Stimulated activated CD4-positive, alpha-beta T cell treated with anti-CD3 and anti-CD28 coated beads, Interleukin-15, amount 100 ng/mL, for 1 hour (primary cell): ENCODE data around the gene CDK17.
A peak's percentile ranks its signal among the peaks of the same experiment; 100 is the strongest.

Experiments used
- DNase-seq, 2 donors: peaks; one replicate each; pipeline ENCODE4 v3.0.0-alpha.2; 2020; ENCODE audit warnings: low read depth in 1 of 2, low spot score in 1 of 2

Gene CDK17

DNA sequence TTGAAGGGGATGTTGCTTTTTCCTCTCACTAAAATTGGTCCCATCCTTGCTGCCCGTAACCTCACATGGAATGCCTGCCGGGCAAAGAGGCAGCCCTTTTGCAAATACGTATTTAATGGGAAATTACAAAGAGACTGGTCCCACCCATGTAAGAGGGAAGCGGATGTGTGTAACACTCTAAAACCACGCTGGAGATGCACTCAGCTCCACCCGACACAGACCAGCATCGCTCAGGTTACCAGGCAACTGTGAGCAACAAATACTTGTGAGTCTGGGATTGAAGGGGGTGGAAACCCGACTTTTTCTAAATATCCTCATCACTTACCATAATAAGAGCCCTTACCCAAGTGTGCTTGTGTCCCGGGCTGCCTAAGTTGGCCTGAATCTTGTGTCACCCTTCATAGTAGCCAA, 158.4 kb downstream of the CDK17 start:
- peak in 1 of 2 donors; percentile 49 for DNase-seq

DNA sequence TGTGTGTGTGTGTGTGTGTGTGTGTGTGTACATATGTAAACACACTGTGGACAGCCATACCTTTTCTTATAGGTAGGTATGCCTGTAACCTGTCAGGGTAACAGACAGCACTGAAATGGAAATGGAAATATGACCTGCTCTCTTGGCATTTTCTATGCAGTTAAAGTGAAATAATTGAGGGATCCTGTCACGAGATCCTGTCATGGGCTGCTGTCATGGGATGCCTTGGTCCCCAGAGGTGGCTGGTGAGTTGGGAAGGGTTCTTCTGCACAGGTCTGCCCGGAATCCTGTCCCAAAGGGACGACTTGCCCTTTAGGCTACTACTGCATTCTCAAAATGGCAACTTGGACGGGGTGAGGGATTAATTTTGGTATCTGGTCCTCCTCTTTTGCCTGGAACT, 158.8 kb downstream of the CDK17 start:
- DNase-seq, result no peak

DNA sequence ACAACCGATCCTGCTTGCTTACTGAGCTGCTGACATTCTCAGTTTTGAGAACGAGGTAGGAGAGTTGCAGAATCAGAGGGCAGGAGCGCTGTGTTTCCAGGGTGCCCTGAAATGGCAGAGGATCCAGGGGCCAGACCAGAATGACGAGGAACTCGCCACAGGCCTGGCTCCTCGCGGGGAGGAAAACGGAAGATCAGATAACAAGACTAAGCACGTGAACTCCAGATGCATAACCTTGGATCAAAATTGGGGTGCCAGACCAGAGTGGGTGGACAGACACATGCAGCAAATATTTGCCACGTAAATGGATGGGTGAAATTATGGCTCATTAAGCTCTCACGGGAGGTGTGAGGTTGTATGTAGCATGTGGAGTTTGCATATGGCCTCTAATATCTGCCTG, 159.6 kb downstream of the CDK17 start:
- DNase-seq, result no peak

DNA sequence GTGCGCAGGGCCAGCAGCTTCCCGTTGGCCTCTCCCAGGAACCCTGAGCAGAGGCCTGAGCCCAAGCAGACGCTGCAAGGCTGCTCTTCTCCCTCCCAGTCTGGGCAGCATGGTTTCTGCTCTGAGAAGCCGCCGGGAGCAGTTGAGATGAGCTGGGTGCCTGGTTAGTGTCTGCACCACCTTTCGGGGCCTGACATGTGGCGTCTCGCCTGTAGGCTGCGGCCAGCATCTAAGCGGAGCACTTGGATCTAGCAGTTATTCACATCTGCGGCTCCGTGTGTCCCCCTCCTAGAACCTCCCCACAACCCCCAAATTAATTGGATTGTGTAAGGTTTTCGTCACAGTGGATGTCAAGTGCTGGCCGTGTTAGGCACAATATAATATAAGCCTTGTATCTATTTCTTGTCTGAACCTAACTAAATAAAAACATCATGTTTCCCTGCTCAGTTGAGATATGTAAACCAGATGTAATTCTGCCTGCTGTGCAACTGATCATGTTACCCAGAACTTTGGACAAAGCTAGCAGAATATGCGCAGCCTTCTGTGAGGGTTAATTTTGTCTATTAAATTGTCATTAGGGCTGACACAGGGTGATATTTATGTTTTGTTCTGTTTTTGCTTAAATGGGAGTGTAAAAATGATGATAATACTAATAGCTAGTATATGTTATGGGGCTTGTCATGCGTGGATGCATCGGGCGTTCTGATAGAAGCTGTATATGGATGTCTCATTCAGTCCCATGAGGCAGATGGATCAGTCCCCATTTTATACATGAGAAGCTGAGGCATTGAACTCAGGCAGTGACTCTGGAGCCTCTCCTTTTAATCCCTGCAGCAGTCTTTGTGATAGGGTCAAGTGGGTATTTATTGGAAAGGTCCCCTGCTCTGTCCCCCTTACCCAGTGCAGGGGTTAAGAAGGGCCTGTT, 160.3 kb downstream of the CDK17 start:
- no peak for DNase-seq

DNA sequence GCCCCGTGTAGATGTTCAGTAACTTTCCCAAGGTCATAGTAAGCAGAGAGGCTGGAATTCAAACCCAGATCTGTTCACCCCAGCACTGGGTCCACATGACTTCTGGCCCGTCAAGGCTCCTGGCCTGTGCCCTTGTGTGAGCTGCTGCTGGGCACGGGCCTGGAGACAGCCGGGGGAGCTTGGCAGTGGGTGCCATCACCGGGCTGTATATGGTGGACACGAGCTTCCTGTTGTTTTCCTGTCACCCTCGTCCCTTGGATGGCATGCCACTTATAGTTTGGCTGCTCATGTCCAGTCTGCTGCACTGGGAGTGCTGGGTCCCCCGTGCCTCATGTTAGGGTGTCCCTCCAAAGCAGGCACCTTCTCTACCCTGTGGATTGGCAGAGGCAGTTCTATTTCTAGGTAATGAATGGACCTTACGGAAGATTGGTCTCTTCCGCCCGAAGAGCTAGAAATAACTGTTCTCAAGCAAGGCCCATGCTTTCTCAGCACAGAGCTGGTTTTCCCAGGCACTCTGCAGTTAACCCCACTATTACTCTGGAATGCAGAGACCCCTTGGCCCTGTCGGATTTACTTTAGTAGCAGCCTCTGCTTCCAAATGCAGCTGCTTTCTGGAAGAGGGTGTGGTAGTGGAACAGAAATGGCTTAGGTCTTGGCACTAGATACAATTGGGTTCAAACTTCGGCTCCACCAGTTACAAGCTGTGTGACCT, 161.7 kb downstream of the CDK17 start:
- DNase-seq, result no peak

DNA sequence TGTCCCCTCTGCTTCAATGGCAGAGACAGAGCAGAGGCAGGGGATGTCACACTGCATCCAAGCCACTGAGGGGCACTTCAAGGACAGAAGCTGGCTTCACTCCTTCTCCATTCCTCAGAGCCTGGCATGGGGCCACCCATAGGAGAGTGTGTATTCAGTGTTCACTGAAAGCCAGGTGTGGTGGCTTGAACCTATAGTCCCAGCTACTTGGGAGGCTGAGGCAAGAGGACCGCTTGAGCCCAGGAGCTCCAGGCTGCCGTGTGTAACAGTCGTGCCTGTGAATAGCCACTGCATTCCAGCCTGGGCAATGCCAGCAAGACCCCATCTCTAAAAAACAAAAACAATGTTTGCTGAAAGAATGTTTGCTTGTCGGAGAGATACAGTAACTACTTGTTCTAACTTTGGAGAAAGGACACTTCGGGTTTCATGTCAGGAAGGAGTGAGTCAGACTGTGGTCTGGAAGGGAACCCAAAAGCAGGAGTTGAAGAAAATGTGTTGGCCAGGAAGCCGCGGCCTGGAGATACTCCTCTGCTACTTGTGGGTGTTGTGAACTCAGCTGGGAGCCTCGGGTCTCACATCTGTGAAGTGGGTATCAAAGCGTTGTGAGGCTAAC, 162.7 kb downstream of the CDK17 start:
- peak in 1 of 2 donors; percentile 28 for DNase-seq

DNA sequence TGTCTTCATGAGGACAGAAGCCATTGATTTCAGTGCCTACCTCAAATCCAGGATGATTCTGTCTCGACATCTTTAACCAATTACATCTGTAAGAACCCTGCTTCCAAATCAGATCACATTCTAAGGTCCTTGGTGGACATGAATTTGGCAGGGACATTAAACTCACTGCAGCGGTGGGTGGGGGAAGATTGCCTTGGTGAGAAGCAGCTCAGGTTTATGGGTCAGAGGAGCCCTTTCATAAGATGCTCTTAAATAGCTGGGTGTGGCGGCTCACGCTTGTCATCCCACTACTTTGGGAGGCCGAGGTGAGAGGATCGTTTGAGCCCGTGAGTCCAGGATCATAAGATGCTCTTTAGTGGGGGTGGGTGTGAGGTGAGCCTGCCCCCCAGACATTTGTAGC, 163.2 kb downstream of the CDK17 start:
- DNase-seq, result no peak

DNA sequence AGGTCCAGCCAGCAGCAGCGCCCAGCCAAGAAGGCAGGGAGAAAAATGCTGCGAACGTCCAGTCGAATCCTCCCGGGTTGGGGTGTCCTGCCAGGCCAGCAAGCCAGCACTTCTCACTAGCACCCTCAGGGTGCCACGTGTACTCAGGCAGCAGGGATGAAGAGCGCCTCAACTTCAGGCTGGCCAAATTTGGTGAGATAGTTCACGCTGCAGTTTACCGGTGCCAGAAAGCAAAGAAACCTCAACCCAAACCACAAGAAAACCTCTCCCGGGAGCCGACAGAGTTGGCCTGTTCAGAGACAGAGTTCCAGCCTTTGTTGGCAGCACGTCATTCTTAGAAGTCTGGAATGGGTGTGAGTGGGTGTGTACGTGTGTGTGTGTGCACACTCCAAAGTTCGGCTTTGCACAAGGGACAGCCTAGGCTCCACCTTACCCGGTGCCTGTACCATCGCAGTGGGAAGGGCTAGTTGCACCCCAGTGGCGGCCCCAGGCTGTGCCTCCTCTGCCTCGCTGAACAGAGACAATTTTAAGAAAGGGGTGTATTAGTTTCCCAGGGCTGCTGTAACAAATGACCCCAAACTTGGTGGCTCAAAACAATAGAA, 163.9 kb downstream of the CDK17 start:
- DNase-seq, result no peak

DNA sequence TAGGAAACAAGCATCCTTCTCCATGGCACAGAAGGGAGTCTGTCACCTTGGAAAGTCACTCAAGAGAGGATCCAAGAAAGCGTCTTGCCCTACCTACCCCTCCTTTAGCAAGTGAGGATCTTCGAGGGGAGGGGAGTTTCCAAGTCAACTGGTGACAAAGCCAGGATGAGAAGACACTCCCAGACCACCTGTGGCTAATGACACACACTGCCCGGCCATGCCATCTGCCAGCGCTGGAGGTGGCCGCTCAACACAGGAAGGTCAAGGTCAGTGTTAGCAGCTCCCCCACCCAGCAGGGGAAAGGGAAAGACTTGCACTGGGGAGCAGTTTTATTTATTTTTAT, 164.8 kb downstream of the CDK17 start:
- DNase-seq, result no peak

DNA sequence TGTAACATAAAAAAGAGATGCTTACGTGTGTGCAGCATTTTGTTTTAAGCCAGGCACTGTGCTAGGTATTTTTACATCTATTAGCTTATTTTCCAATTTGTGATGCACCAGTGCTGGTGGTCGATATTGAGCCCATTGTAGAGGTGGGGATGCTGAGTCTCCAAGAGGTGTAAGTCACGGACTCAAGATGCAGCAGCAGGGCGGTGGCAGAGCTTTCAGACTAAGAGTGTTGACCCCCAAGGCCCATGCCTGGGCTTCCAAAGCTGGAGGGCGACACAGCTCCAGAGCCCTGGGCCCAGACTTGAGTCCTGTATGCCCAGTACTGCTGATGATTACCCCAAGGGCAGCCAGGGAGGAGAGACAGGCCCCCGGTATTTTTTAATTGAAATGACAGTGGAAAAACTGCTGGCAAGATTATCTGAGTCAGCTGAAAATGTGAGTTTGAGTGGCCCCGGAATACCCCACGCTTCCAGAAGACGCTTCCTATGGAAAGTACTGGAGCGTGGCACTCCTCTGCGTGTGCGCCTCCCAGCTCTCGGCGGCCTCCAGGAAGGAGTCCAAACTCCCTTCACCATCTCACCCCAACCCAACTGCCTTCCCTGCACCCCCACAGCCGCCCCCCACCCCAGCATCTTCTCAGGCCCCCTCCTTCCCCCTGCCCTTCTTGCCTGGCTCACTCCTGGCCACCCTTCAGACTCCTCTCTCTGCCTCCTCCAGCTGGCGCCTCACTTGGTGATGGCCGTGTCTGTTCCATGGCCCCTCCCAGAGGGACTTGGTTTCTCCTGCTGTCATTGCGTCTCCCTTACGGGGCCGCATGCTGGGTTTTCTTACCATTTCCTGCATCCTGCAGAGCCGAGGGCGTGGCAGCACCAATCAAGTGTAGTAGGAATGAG, 165.4 kb downstream of the CDK17 start:
- DNase-seq, result no peak

DNA sequence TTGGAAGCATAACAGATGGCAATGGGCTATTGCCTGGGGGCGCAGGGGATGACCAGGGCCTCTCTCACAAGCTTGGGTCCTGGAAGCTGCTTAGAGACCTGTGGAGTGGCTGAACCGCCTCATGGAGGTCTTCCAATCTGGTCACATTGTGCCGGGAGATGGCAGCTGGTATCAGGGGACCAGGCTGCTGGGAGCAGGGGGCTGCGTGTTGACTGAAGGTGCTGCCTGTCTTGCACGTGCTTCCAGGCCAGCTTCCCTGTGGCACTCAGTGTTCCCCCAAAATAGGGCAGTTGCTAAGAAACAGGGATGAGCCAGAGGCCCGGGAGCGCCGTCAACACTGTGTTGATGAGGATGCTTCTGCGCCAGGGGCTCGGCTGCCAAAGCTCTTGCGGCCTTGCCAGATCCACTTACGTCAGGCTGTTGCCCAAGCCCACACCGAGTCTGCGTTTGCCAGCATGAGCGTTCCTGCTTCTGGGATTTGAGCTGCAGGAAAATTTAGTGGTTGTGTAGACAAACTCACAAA, 166.2 kb downstream of the CDK17 start:
- DNase-seq, result no peak

DNA sequence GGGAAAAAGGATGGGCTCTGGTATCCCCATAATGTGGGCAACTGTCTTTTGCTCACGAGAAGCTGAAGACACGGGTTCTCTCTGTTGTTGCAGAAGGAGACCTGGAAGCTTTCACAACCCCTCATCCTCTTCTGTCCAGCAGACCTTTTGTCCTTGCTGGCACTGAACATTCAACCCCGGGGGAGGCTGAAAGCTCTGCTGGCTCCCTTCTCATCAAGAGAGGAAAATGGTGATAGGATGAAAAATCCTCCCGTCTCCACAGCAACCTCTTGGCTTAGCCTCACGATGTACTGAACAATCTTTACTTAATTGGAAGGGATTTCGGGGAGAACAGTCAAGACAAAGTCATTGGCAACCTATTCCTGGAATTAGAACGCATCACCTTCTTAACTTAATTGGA, 167.1 kb downstream of the CDK17 start:
- no peak for DNase-seq

DNA sequence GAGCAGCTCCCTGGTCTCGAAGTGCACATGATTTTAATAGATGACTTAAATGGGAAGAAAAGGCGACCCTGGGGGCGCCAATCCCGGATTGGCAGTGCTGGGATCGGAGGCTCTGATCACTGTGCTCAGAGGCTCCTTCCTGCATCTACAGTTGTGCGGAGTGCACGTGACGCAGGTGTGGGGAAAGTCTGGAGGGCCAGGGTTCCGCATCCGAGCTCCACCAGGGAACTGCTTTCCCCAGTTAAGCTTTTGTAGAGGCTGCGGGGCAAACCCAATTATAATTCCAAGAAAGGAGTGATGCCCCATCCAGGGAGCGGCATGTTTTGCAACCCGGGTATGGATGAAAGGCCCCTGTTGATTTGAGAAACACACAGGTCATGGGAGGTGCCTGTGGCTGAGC, 169.6 kb downstream of the CDK17 start:
- no peak for DNase-seq

DNA sequence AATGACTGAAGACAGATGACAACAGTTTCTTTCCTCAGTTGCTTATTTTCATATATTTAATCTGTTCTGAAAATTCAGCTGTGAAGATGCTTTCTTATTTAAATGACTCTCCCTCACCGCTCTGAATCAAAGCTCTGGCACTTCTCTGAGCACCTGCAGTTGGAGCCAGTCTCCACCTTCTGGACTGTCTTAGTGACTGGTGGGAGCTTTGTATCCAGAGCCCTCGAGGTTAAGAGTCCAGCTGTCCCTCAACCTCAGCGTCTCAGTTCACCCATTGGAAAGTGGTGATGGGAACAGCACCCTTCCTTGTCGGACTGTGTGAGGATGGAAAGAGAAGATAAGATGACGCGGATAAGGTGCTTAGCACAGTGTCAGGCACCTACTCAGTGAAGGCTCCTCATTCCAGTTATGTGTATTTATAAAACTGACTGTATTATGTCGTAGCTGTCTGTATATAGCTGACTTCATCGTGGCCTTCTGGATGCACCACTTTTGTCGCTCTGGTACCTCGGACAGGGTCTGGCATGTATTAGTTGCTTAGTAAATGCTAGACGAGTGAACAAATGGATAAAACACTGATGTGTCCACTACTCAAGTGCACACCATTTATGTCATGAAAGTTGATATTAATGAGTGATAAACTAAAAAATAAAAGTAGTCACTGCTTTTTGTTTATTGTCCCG, 171.5 kb downstream of the CDK17 start:
- DNase-seq, result no peak
